ENCODE results near the gene ACTR3. TPM values are rescaled to one million over a fixed set of nuclear protein-coding genes. Genes with fewer than 3 reads are reported as not detected.

ACTR3 gene
- total and polyA plus RNA-seq, 9 donors: 41.7 to 167 (median 133) TPM

DNA sequence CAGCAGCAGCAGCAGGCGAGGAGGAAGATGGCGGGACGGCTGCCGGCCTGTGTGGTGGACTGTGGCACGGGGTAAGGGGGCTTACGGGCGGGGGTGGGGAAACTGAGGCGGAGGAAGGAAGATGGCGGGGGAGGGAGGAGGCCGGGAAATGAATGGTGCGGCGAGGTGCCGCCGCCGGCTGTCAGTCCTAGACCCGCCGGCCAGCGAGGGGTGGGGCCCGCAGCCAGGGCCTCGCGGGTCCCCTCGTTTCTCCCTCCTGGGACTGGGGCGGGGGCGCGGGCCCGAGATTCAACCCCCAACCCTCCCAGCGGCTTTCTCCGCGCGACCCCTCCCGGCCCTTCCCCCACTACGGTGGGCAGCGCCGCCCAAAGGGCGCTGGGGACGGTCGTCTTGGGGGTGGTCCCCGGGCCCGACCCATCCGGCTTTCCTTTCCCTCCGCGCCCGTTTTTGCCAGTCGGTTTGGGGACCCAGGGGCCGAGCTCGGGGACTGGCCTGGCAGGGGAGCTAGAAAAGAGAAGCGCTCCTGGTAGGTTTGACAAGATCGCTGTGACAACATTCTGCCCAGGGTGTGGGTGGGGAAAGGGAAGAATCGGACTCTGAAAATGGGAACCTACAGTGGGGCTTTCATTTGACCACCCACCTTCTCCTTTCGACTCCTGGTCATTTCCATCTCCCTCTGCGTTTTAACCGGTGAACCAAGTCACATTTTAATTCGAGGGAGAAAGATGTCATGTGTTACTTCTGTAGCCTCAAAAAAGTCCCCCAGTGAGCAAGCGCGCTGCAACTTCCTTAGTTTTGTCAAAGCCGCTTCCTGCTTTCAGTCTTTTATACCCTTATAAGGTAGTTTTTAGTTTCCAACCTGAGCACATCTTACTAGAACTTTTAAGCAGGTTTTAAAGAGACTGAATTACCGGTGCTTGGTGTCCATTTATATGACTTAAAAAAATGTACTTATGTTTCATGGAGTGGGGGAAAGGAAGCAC lies 655 bp downstream of the ACTR3 start:
- Histone ChIP-seq H3K4me1 (ENCODE audit: insufficient read depth) (peaks cover 2% of the 10 kb centered on the region), H3K27ac (peak overlapping the region; percentile 85 to 87), H3K36me3 (no peaks in the 10 kb centered on the region), H3K27me3 (no peaks in the 10 kb centered on the region), H3K9me3 (no peaks in the 10 kb centered on the region), H3K4me3 (peak overlapping the region; percentile 76)
- intact Hi-C loops (cut with DNase I): loop anchor here in 1 of 4 donors (2.0 kb wide), 1 partner anchor 134 kb away; the partner anchor contains the start of gene SLC35F5
- peak; percentile 35 to 70 (median 65) for DNase-seq
- TF ChIP-seq, protein P1, sequence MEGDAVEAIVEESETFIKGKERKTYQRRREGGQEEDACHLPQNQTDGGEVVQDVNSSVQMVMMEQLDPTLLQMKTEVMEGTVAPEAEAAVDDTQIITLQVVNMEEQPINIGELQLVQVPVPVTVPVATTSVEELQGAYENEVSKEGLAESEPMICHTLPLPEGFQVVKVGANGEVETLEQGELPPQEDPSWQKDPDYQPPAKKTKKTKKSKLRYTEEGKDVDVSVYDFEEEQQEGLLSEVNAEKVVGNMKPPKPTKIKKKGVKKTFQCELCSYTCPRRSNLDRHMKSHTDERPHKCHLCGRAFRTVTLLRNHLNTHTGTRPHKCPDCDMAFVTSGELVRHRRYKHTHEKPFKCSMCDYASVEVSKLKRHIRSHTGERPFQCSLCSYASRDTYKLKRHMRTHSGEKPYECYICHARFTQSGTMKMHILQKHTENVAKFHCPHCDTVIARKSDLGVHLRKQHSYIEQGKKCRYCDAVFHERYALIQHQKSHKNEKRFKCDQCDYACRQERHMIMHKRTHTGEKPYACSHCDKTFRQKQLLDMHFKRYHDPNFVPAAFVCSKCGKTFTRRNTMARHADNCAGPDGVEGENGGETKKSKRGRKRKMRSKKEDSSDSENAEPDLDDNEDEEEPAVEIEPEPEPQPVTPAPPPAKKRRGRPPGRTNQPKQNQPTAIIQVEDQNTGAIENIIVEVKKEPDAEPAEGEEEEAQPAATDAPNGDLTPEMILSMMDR (IDR thresholded peaks at IDR 0.05): no peak
- no peak for TF ChIP-seq EP300 (IDR thresholded peaks at IDR 0.05)
- no peak for TF ChIP-seq POLR2A (IDR thresholded peaks at IDR 0.05)
- WGBS, 3 donors: 0 to 1% (median 1%) methylated on average over 29 to 57 of the region's 57 CpGs

DNA sequence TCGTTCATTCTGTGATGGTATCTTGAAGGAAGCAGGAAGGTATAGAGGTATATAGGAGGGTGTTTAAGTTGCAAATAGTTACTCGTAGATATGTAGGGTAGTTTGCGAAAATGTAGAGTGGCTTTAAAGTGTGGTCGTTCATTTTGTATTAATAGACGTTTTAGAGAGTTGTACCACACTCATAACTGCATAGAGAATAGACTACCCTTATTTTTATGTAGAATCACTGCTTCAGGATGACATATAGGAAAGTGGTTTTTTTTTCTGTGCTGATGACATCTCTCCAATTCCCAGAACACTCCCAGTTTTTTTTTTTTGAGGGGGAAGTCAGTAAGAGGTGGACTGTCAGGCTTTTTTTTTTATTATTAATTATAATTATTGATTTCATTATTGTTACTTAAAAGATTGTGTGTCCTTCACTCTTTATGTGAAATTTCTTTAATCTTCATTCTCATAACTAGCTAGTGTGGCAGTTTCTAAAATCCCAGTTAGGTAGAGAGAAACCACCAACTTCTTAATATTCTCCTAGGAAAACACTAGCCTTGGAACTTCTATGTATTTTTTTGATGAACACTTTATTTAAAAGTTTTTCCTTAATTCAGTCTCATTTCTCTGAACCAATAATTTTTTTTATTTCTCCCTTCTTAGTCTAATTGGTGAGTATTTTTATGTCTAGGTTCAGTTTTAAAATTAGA lies 1.5 kb downstream of the ACTR3 start:
- Histone ChIP-seq H3K36me3 (no peaks in the 10 kb centered on the region), H3K9me3 (no peaks in the 10 kb centered on the region), H3K4me1 (ENCODE audit: insufficient read depth) (peaks cover 2% of the 10 kb centered on the region), H3K27ac (peak overlapping the region in 1 of 2 donors; percentile 87), H3K27me3 (no peaks in the 10 kb centered on the region), H3K4me3 (peak overlapping the region; percentile 76)
- 1 to 4% (median 1%) methylated on average over 5 of the region's 5 CpGs for WGBS, 3 donors
- DNase-seq: no peak
- TF ChIP-seq, protein P1 (IDR thresholded peaks at IDR 0.05): no peak
- no peak for TF ChIP-seq POLR2A (IDR thresholded peaks at IDR 0.05)
- no peak for TF ChIP-seq EP300 (IDR thresholded peaks at IDR 0.05)
- intact Hi-C loops (cut with DNase I): loop anchor here in 1 of 4 donors (2.0 kb wide), 1 partner anchor 135 kb away; the partner anchor contains the start of gene SLC35F5

DNA sequence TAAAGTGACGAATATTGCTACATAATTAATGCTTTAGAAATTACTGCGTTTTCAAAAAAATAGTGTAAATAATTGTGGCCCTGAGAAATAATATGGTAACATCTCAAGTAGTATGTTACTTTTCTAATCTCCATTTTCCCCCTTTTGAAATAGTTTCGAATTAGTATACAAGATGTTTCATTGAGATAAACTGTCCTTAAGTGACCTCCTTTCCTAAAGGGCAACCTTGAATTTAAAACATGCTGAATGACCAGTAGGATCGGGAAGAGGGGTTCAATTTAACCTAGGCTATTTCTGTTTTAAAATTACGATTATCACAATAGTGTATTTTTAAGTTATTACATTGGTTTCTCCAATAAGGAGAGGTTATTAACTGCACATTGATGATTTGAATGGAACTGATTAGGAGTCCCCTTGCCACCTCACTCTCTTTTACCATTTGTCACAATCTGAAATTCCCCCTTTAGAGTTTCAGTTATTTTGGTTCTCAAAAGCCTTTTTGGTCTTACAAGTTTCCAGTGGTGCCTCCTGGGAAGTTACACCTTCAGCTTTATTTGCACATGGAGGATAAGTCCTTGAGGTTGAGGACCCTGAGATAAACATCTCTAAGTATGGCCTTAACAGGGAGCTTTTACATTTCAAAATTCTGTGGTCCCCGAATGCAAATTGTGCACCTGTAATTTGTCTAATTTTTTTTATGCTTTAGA lies 2.3 kb downstream of the ACTR3 start:
- Histone ChIP-seq H3K4me3 (peak overlapping the region; percentile 76), H3K27ac (no peak overlapping the region), H3K36me3 (no peaks in the 10 kb centered on the region), H3K27me3 (no peaks in the 10 kb centered on the region), H3K9me3 (no peaks in the 10 kb centered on the region), H3K4me1 (ENCODE audit: insufficient read depth) (peaks cover 3% of the 10 kb centered on the region)
- WGBS, 3 donors: 43 to 47% (median 44%) methylated on average over 6 of the region's 6 CpGs
- intact Hi-C loops (cut with DNase I): no loop called here
- TF ChIP-seq POLR2A (IDR thresholded peaks at IDR 0.05) (no peak), EP300 (IDR thresholded peaks at IDR 0.05) (no peak)
- TF ChIP-seq, protein P1 (IDR thresholded peaks at IDR 0.05): no peak
- no peak for DNase-seq

DNA sequence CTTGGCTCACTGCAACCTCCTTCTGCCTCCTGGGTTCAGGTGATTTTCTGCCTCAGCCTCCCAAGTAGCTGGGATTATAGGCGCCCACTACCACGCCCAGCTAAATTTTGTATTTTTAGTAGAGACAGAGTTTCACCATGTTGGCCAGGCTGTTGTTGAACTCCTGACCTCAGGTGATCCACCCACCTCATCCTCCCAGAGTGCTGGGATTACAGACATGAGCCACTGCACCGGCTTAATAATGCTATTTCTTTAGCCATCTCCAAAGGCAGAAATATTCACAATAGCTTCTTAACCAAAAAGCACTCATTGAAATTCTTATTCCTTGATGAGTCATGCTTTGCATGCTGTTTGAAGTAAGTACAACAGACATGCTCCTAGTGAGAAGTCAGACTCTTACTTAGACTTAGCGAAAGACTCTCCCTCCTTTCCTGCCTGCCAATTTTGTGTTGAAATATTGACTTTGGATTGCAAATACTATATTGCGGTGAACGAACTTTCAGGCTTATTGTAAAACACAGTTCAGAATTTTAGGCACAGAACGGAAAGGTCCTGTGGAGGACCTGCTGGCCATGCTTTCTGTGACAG lies 4.4 kb downstream of the ACTR3 start:
- intact Hi-C loops (cut with DNase I): no loop called here
- TF ChIP-seq POLR2A (IDR thresholded peaks at IDR 0.05) (no peak), EP300 (IDR thresholded peaks at IDR 0.05) (no peak)
- TF ChIP-seq, protein P1 (IDR thresholded peaks at IDR 0.05): no peak
- H3K27me3 ChIP-seq: no peaks in the 10 kb centered on the region
- WGBS, 3 donors: 57 to 67% (median 62%) methylated on average over 7 of the region's 7 CpGs
- H3K27ac ChIP-seq: no peak overlapping the region
- H3K36me3 ChIP-seq: no peaks in the 10 kb centered on the region
- H3K9me3 ChIP-seq: no peaks in the 10 kb centered on the region
- no peak overlapping the region for H3K4me3 ChIP-seq
- no peak for DNase-seq
- H3K4me1 ChIP-seq (ENCODE audit: insufficient read depth): peaks cover 5% of the 10 kb centered on the region

All from ovary (tissue), 9 donors.